ENCODE measurements around the gene NKAIN4.

- TF ChIP-seq CTCF (IDR thresholded peaks at IDR 0.05) (no peak), POLR2A (IDR thresholded peaks at IDR 0.05) (no peak)
Measured at GRCh38 chr20:63269724-63270123, 15.5 kb upstream of the NKAIN4 start.

Measured in adrenal gland (tissue), 5 donors.